DLD1 (cell line): Measurements from ENCODE around the gene OGG1.

Experiments used
- in situ Hi-C: cut with HindIII; loops from 2 replicates; pipeline ENCODE4 v1.10.0; 2017; ENCODE audit warnings: low sequenced_read_pairs

Gene OGG1

DNA sequence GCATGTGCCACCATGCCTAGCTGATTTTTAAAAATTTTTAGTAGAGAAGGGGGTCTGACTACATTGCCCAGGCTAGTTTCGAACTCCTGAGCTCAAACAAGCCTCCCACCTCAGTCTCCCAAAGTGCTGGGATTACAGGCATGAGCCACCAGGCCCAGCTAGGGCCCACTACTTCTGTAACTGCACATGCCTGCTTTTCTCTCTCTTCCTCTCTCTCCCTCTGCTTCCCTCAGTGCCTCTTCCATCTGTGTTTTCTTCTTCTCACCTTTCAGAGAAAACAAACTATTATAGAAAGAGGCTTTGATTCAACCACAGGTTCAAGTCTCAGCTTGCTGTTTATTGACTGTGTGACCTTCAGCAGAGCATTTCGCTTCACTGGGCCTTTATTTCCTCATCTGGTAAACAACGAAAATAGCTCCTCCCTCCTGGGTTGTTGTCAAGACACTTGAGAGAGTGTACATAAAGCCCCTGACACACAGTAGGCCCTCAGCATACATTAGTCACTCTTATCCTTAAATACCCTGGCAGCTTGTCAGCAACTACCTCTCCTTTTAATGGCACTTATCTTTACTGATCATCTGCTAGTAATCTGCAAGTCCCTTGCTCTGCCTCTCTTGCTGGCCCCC, 32.3 kb downstream of the OGG1 start:
- in situ Hi-C loops: no loop called here

- in situ Hi-C loops: no loop called here
Observed at GRCh38 chr3:9782770-9783169, 33.0 kb downstream of the OGG1 start.

DNA sequence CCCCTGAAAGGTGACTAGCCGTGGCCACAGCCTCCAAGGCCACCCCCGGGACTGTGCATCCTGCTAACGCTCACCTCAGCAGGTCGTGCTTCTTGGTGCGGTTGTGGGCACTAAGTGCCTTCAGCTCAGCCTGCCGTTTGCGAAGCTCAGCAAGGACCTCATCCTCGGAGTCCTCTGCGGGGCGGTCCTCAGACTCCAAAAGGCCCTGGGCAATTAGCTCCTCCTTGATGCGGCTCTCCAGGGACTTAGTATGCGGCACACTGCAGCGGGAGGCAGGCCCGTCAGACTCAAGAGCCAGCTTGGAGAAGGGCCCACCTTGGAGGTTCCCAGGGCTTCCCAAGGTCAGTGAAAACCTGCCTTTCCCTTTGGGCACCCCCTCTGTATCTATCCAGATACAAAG, 34.2 kb downstream of the OGG1 start:
- in situ Hi-C loops: no loop called here

DNA sequence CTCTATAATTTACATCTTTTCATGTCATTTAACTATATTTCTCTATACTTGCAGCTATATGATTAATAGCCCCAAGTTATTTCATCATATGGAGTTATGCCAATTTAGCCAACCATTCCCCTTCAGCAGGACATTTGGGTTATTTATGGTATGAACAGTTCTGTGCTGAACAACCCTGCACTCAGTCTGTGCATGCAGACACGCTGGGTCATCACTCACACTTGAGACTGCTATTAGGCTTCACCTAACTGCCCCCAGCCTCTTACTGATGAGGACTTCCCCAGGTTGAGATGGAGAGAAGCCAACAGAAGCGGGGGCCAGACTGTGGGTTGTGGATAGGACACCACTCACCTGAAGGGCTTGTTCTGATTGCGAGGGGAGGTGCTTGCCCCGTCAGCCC, 35.2 kb downstream of the OGG1 start:
- in situ Hi-C loops: no loop called here

GRCh38 chr3:9785602-9786001, 35.9 kb downstream of the OGG1 start:
- in situ Hi-C loops: no loop called here

DNA sequence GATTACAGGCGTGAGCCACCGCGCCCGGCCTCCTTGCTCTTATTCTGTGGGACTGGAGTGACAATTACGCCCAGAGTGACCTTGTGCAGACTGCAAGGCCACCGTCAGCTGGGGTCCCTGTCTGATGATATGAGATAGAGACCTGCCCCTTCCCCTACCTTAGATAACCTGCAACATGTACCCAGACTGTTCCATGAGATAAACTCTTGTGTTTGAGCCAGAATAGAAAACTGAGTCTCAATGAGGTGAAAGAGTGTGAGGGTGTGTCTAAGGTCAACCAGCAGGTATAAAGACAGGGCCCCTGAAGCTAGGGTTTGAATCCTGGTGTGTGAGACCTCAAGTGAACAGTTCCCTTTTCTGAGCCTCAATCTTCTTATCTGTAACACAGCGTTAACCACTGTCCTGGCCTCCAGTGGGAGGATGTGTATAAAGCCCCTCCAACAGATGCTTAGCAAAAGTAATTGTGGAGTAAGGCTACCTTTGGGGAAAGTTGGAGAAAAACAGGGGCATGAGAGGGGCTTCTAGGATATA, 36.5 kb downstream of the OGG1 start:
- in situ Hi-C loops: no loop called here

- in situ Hi-C loops: no loop called here
Observed at GRCh38 chr3:9786825-9787669, 37.3 kb downstream of the OGG1 start.

DNA sequence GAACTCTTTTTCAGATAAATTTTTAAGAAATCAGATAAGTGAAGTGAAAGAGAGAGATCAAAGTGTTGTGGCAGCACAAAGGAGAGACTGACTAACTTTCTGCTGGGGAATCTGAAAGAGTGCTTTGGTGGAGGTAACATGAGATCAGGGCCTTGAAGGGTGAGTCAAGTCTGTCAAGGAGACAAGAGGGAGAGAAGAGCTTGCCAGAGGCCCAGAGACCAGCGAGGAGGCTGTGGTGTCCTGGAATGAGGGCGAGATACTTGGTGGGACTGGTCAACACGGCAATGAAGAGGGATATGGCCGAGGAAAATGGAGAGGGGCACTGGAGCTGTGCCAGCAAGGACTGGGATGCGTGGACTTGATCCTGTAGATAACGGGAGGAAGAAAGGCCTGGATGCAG, 38.0 kb downstream of the OGG1 start:
- in situ Hi-C loops: no loop called here

DNA sequence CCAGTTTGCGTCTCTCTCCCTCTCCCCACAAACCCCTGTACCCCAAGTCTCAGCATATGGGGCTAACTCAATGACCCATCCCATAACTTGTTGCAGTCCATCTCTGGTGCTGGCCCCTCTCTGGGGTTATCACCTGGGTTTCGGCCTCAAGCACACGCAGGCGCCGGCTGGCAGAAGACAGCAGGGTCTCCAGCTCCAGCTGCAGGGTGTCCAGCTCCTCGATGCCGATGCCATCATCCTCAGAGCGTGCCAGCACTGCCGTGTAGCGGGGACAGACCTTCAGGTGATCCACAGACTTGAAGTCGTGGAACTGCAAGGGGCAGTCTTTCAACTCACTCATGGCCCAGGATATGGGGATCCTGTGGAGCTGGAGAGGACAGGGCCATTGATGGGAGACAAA, 41.4 kb downstream of the OGG1 start:
- in situ Hi-C loops: no loop called here

- in situ Hi-C loops: no loop called here
Observed at GRCh38 chr3:9791790-9792404, 42.1 kb downstream of the OGG1 start.

DNA sequence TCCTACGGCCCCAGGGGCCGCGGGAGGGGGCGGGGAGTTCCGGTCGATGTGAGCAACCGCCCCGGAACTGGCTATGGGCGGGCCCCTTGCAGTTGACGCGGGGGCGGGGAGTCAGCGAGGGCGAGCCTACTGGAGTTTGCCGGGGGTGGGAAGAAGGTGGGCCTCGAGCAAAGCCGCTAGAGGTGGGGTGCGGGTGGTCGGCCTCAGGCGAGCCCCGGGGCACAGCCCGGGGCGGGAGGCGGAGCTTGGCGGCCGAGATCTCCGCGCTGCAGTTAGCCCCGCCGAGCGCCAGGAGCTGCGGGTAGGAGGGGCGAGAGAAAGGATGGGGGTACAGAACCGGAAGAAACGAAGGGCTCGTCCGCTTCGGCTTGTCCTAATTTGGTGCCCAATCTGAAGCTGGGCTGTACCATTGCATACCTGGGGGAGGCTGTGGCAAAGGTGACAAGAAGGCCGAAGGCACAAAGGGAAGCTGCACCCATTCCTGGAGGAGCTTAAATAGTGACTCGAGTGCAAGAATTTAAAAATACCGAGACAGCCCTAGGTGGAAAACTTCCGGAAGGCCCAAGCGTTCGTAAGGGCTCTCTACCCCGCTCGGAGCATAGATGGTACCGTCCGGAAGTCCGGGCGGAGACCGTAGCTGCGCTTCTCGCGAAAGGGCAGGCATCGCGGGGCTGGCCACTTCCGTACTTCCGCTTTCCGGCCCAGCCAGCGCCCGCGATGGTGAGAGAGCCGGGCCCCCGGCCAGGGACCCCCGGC, 42.8 kb downstream of the OGG1 start, which contains the start of the genes ARPC4 and TADA3:
TSS of gene ARPC4 (plus strand) at position 678 of the 756 bp plus-strand sequence. CDS start at position 718, 40 bp downstream.
TSS of gene TADA3 (minus strand) at position 69 of the 756 bp plus-strand sequence. CDS start 1,007 bp downstream, outside the sequence.
- in situ Hi-C loops: no loop called here

GRCh38 chr3:9793161-9793781, 43.5 kb downstream of the OGG1 start:
- in situ Hi-C loops: no loop called here

DNA sequence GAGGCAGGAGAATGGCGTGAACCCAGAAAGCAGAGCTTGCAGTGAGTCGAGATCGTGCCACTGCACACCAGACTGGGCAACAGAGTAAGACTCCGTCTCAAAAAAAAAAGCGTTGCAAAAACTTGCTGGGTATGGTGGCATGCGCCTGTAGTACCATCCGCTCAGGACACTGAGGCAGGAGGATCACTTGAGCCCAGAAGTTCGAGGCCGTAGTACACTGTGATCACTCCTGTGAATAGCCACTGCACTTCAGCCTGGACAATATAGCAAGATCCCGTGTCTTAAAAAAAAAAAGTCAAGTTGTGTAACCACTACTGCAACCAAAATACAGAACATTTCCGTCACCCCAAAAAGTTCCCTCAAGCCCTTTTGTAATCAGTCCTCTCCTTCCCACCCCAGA, 44.6 kb downstream of the OGG1 start:
- in situ Hi-C loops: no loop called here

GRCh38 chr3:9795207-9795606, 45.5 kb downstream of the OGG1 start:
- in situ Hi-C loops: no loop called here

DNA sequence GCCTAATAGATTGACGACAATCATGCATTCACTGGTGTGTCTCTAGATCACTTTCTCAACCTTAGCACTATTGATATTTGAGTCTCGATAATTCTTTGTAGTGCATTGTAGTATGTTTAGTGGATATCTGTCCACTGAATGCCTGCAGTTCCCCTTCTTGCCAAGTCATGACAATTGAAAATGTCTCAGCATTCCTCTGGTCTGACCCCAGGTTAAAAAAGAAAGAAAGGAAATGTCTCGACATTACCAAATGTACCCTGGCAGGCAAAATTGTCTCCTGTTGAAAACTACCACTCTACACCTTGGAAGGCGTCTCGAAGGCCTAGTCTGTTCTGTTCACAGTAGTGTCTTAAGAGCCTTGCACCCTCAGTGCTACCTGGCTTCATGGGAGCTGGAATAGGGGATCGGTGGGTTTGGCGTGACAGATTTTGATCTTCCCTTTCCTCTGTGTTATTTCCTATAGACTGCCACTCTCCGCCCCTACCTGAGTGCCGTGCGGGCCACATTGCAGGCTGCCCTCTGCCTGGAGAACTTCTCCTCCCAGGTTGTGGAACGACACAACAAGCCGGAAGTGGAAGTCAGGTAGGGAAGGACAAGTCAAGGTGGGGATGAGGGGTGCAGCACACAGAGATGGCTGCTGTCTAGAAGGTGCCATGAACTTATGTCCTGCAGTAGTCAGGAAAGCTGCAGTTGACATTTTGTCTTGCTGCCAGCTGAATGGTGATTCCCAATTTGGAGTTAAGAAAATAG, 47.6 kb downstream of the OGG1 start:
- in situ Hi-C loops: no loop called here

- in situ Hi-C loops: no loop called here
Observed at GRCh38 chr3:9800529-9800928, 50.8 kb downstream of the OGG1 start.

- in situ Hi-C loops: no loop called here
Observed at GRCh38 chr3:9803494-9803893, 53.7 kb downstream of the OGG1 start.

- in situ Hi-C loops: no loop called here
Observed at GRCh38 chr3:9804996-9805395, 55.2 kb downstream of the OGG1 start.

DNA sequence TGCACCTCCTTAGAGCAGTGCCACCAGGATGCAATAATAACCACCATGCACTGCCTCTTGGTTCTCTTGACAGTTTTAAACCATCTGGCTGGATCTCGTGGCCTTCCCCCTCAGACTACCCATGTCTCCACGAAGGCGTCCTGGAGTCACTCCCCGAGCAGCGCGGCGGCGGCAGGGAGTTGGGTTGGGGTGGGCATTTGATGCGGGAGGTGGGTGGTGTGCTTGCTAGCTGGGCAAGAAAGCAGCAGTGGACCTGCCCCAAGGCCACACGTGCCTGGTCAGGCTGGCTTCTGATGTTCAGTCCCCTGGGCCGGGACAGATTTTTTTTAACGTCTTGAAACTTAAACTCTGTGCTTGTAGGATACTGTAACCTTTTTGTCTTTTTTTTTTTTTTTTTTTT, 56.4 kb downstream of the OGG1 start:
- in situ Hi-C loops: no loop called here
